IMR-90 (cell line): ENCODE results near the gene CYCS. TPM values are rescaled to one million over a fixed set of nuclear protein-coding genes. Genes with fewer than 3 reads are reported as not detected.

Experiments used
- ATAC-seq: fragments of 200-7000 bp; cut with Tn5 transposase; 2 replicates; pipeline ENCODE4 v1.9.1; 2020; ENCODE audit warnings: low read depth, mild to moderate bottlenecking, moderate library complexity
- BruUV-seq: library from RNA; stranded (reverse); fragments of 400-500 nt; replicated peaks from 2 replicates; lab custom pipeline; 2021; lab: Mats Ljungman, UMichigan
- CTCF ChIA-PET: fragments of 300-600 bp; formaldehyde crosslinking; extraction: SDS; loops from one replicate; lab custom pipeline; 2021; ENCODE audit warnings: antibody characterized with exemption; lab: Yijun Ruan, JAX
- POLR2A ChIA-PET: fragments of 300-600 bp; sonication (Branson Sonifier 250); formaldehyde crosslinking; loops from one replicate; lab custom pipeline; 2022; ENCODE audit warnings: antibody characterized with exemption; ENCODE audit not compliant: unreplicated experiment; lab: Charles Lee
- DNase-seq: peaks from one replicate; pipeline ENCODE4 v3.0.0; 2013
- H2AFZ ChIP-seq: replicated peaks from 2 replicates; pipeline ENCODE3; 2013; ENCODE audit warnings: low read length, mild to moderate bottlenecking; ENCODE audit not compliant: poor library complexity
- H2AK5ac ChIP-seq: 2 replicates; pipeline ENCODE4 v1.6.1; 2013; ENCODE audit warnings: low read depth, low read length, inconsistent platforms
- H2AK9ac ChIP-seq: replicated peaks from 2 replicates; pipeline ENCODE3; 2013; ENCODE audit warnings: mild to moderate bottlenecking, low read depth, low read length, moderate library complexity; ENCODE audit not compliant: poor library complexity
- H2BK120ac ChIP-seq: 2 replicates; pipeline ENCODE4 v1.6.1; 2013; ENCODE audit warnings: low read depth, low read length, inconsistent platforms
- H2BK15ac ChIP-seq: 3 replicates; pipeline ENCODE4 v1.6.1; 2013; ENCODE audit warnings: low read depth, low read length, inconsistent platforms
- H2BK20ac ChIP-seq: 2 replicates; pipeline ENCODE4 v1.6.1; 2013; ENCODE audit warnings: low read depth, mild to moderate bottlenecking, inconsistent platforms, low read length, moderate library complexity
- H2BK5ac ChIP-seq: 2 replicates; pipeline ENCODE4 v1.6.1; 2013; ENCODE audit warnings: mild to moderate bottlenecking, low read depth, low read length, inconsistent platforms; ENCODE audit not compliant: poor library complexity, severe bottlenecking
- H3K14ac ChIP-seq: replicated peaks from 2 replicates; pipeline ENCODE4 v1.6.1; 2013; ENCODE audit warnings: low read depth, low read length, inconsistent platforms
- H3K18ac ChIP-seq: 2 replicates; pipeline ENCODE4 v1.6.1; 2013; ENCODE audit warnings: low read depth, low read length, control low read depth
- H3K23ac ChIP-seq: 2 replicates; pipeline ENCODE4 v1.6.1; 2013; ENCODE audit warnings: low read depth, low read length, inconsistent platforms
- H3K27ac ChIP-seq: 2 replicates; pipeline ENCODE4 v1.5.1; 2013; ENCODE audit warnings: mild to moderate bottlenecking, control low read depth, low read length; ENCODE audit not compliant: insufficient read depth
- H3K27me3 ChIP-seq: 2 replicates; pipeline ENCODE4 v1.6.1; 2013; ENCODE audit warnings: low read length; ENCODE audit not compliant: control insufficient read depth, insufficient read depth
- H3K36me3 ChIP-seq: 2 replicates; pipeline ENCODE4 v1.6.1; 2013; ENCODE audit warnings: low read length, mixed read lengths; ENCODE audit not compliant: control insufficient read depth, insufficient read depth
- H3K4ac ChIP-seq: 2 replicates; pipeline ENCODE4 v1.6.1; 2013; ENCODE audit warnings: low read depth, low read length, inconsistent platforms
- H3K4me1 ChIP-seq: 2 replicates; pipeline ENCODE4 v1.6.1; 2013; ENCODE audit warnings: low read length, mixed read lengths; ENCODE audit not compliant: control insufficient read depth, insufficient read depth
- H3K4me2 ChIP-seq: 2 replicates; pipeline ENCODE4 v1.6.1; 2013; ENCODE audit warnings: low read depth, mild to moderate bottlenecking, control low read depth, low read length, moderate library complexity
- H3K4me3 ChIP-seq: 2 replicates; pipeline ENCODE4 v1.5.1; 2013; ENCODE audit warnings: low read depth, mild to moderate bottlenecking, control low read depth, low read length, moderate library complexity; ENCODE audit not compliant: insufficient read depth
- H3K56ac ChIP-seq: 2 replicates; pipeline ENCODE4 v1.6.1; 2013; ENCODE audit warnings: low read length, inconsistent platforms; ENCODE audit not compliant: insufficient read depth; ENCODE audit errors: extremely low read depth
- H3K79me1 ChIP-seq, 2 experiments: 2 replicates each; pipeline ENCODE4 v1.6.1; 2013; ENCODE audit warnings: low read length in 2 of 2, inconsistent platforms in 1 of 2, low read depth in 1 of 2
- H3K9ac ChIP-seq: 2 replicates; pipeline ENCODE4 v1.6.1; 2013; ENCODE audit warnings: low read depth, low read length, control low read depth
- H3K9me1 ChIP-seq: 2 replicates; pipeline ENCODE4 v1.6.1; 2013; ENCODE audit warnings: low read length, inconsistent platforms; ENCODE audit not compliant: insufficient read depth
- H3K9me3 ChIP-seq: 2 replicates; pipeline ENCODE4 v1.6.1; 2013; ENCODE audit warnings: low read length; ENCODE audit not compliant: control insufficient read depth, insufficient read depth
- H4K20me1 ChIP-seq: 2 replicates; pipeline ENCODE4 v1.6.1; 2013; ENCODE audit warnings: low read length, inconsistent platforms; ENCODE audit not compliant: insufficient read depth
- H4K5ac ChIP-seq: 2 replicates; pipeline ENCODE4 v1.6.1; 2013; ENCODE audit warnings: mild to moderate bottlenecking, low read depth, low read length, control low read depth
- H4K8ac ChIP-seq, 2 experiments: 2 replicates each; pipeline ENCODE4 v1.6.1; 2013; ENCODE audit warnings: low read depth in 2 of 2, low read length in 2 of 2, control low read depth in 1 of 2, inconsistent platforms in 1 of 2
- H4K91ac ChIP-seq: 2 replicates; pipeline ENCODE4 v1.6.1; 2013; ENCODE audit warnings: low read depth, low read length, inconsistent platforms; ENCODE audit not compliant: insufficient read depth
- ELK1 ChIP-seq: fragments of 150-350 bp; IDR thresholded peaks from 2 replicates; pipeline ENCODE4 v1.6.1; 2016; ENCODE audit warnings: low read depth, mild to moderate bottlenecking, low read length, moderate library complexity, borderline replicate concordance
- FOS ChIP-seq: fragments of 150-350 bp; IDR thresholded peaks from 2 replicates; pipeline ENCODE4 v1.6.1; 2016; ENCODE audit warnings: low read depth, low read length
- MAFK ChIP-seq: IDR thresholded peaks from 2 replicates; pipeline ENCODE4 v1.6.1; 2012; ENCODE audit warnings: low read depth, low read length, improper control_type of control experiment
- MAZ ChIP-seq: IDR thresholded peaks from 2 replicates; pipeline ENCODE4 v1.6.1; 2012; ENCODE audit warnings: low read depth, mild to moderate bottlenecking, low read length, improper control_type of control experiment, moderate library complexity, borderline replicate concordance
- RAD21 ChIP-seq: IDR thresholded peaks from 2 replicates; pipeline ENCODE4 v1.6.1; 2012; ENCODE audit warnings: low read length, improper control_type of control experiment
- RFX5 ChIP-seq: IDR thresholded peaks from 2 replicates; pipeline ENCODE4 v1.8.0; 2012; ENCODE audit warnings: low read depth, mild to moderate bottlenecking, low read length, moderate library complexity
- WGBS, 2 experiments: methylation state at CpG; one replicate each; pipeline versions ENCODE4 v1.1.5 to v1.1.7; 2013; ENCODE audit warnings: missing lambda C conversion rate in 2 of 2; ENCODE audit not compliant: insufficient read length in 1 of 2; ENCODE audit errors: extremely low coverage in 2 of 2; 5-methylcytosine and 5-hydroxymethylcytosine counted together
- dilution Hi-C: fragments of 300-500 bp; cut with HindIII; formaldehyde crosslinking; loops from one replicate; pipeline ENCODE4 v1.14.3; 2018; ENCODE audit warnings: low sequenced_read_pairs; ENCODE audit not compliant: unreplicated experiment
- in situ Hi-C: fragments of 300-500 bp; cut with MboI; formaldehyde crosslinking; loops from 3 replicates; pipeline ENCODE4 v1.14.3; 2019; ENCODE audit warnings: low sequenced_read_pairs, inconsistent platforms, mixed read lengths
- intact Hi-C: fragments of 100-400 bp; cut with micrococcal nuclease; formaldehyde crosslinking; loops from 2 replicates; pipeline ENCODE4 v1.10.0; 2022
- polyA plus RNA-seq, 3 experiments: library from polyadenylated mRNA; depleted of rRNA; stranded (reverse); fragments of >200 nt; gene quantifications; 2 replicates each; pipeline ENCODE4 v1.2.3, GENCODE V29; 2012; ENCODE audit warnings: low replicate concordance in 1 of 3
- total RNA-seq: library from RNA; depleted of rRNA; stranded (reverse); fragments of >200 nt; gene quantifications from 2 replicates; pipeline ENCODE4 v1.2.3, GENCODE V29; 2012

CYCS gene
- total and polyA plus RNA-seq, 2 of the 4 experiments (the other 2 are of a cell fraction) = 22.9 to 59.0 TPM

GRCh38 chr7:25167262-25167843 is 42.3 kb upstream of the CYCS start:
- Histone ChIP-seq H3K4me2 (no peak overlapping the region), H2AK5ac (no peak overlapping the region), H3K4me3 (no peak overlapping the region), H2AK9ac (no peak overlapping the region), H2BK5ac (no peak overlapping the region), H2BK20ac (no peak overlapping the region), H2BK120ac (no peak overlapping the region), H3K27ac (no peak overlapping the region), H4K20me1 (no peaks in the 10 kb centered on the region), H3K9ac (no peak overlapping the region), H3K9me3 (no peaks in the 10 kb centered on the region), H3K56ac (no peak overlapping the region), H4K91ac (no peak overlapping the region), H3K9me1 (no peaks in the 10 kb centered on the region), H2BK15ac (no peak overlapping the region), H3K79me1 (no peaks in the 10 kb centered on the region), H3K27me3 (no peaks in the 10 kb centered on the region), H3K14ac (no peak overlapping the region), H3K23ac (no peak overlapping the region), H3K4ac (no peak overlapping the region), H3K4me1 (no peaks in the 10 kb centered on the region), H3K36me3 (no peaks in the 10 kb centered on the region), H4K5ac (no peak overlapping the region), H3K18ac (no peak overlapping the region), H4K8ac (no peak overlapping the region), H2AFZ (no peak overlapping the region)
- ChIA-PET CTCF (interaction anchor here (0.7 kb wide), 3 partner anchors 27 to 1215 kb away, joined by 4 to 5 read pairs (median 4); no protein-coding TSS in a partner anchor), POLR2A (no interaction called here)
- no peak for TF ChIP-seq MAFK
- no peak for TF ChIP-seq RAD21
- no peak for TF ChIP-seq RFX5
- no peak for TF ChIP-seq FOS
- no peak for TF ChIP-seq MAZ
- no peak for TF ChIP-seq ELK1
- WGBS, 2 experiments = no CpG with 5 or more reads among the region's 3 CpGs
- dilution Hi-C loops = no loop called here
- BruUV-seq = no TSS peak
- in situ Hi-C loops = loop anchor here (25.0 kb wide), 1 partner anchor 880 kb away; the partner anchor contains the start of gene NPY
- intact Hi-C loops = no loop called here
- no peak for ATAC-seq
- no peak for DNase-seq
